SK-N-SH (cell line): ENCODE measurements around the gene RRP8. TPM values are rescaled to one million over a fixed set of nuclear protein-coding genes. Genes with fewer than 3 reads are reported as not detected.

Experiments used
- CTCF ChIA-PET: fragments of 300-600, 350-600 bp; formaldehyde crosslinking; extraction: SDS; loops from one replicate; lab custom pipeline; 2021; lab: Yijun Ruan, JAX
- POLR2A ChIA-PET: fragments of 350-600 bp; sonication (Branson Sonifier 250); formaldehyde crosslinking; extraction: SDS; loops from one replicate; lab custom pipeline; 2020; ENCODE audit warnings: antibody characterized with exemption, inconsistent platforms; lab: Yijun Ruan, JAX
- DNase-seq: peaks from one replicate; pipeline ENCODE4 v3.0.0; 2012
- H2AFZ ChIP-seq: fragments of 200-600 bp; sonication (generic); 2 replicates; pipeline ENCODE4 v1.8.1; 2016; ENCODE audit warnings: antibody characterized with exemption, mild to moderate bottlenecking, low read depth
- H3F3A ChIP-seq: fragments of 200-600 bp; sonication (generic); replicated peaks from 2 replicates; pipeline ENCODE3; 2016; ENCODE audit warnings: antibody characterized with exemption, mild to moderate bottlenecking; ENCODE audit not compliant: insufficient read depth
- H3K27ac ChIP-seq, 2 experiments: fragments of 200-500 bp in 1 of 2; fragments of 200-600 bp in 1 of 2; sonication (Bioruptor generic) in 1 of 2; sonication (generic), shearing (Covaris generic) in 1 of 2; 2 replicates each; pipeline versions ENCODE4 v1.5.1 to v1.6.1; 2014 to 2016; ENCODE audit warnings: low read depth in 2 of 2, inconsistent platforms in 1 of 2, low read length in 1 of 2, mild to moderate bottlenecking in 1 of 2, mixed read lengths in 1 of 2
- H3K27me3 ChIP-seq: fragments of 200-600 bp; sonication (generic), shearing (Covaris generic); 2 replicates; pipeline ENCODE4 v1.6.1; 2016; ENCODE audit warnings: mixed run types; ENCODE audit not compliant: insufficient read depth
- H3K36me3 ChIP-seq, 2 experiments: fragments of 200-500 bp in 1 of 2; fragments of 200-600 bp in 1 of 2; sonication (Bioruptor generic) in 1 of 2; sonication (generic) in 1 of 2; replicated peaks in 1 of 2; 2 replicates each; pipeline versions ENCODE3 to v1.5.1; 2014 to 2016; ENCODE audit warnings: low read length in 1 of 2, mild to moderate bottlenecking in 1 of 2; ENCODE audit not compliant: insufficient read depth in 2 of 2, control insufficient read depth in 1 of 2
- H3K4me1 ChIP-seq, 2 experiments: fragments of 200-500 bp in 1 of 2; fragments of 200-600 bp in 1 of 2; sonication (Bioruptor generic) in 1 of 2; sonication (generic), shearing (Covaris generic) in 1 of 2; 2 replicates each; pipeline versions ENCODE4 v1.5.1 to v1.6.1; 2014 to 2016; ENCODE audit warnings: low read depth in 1 of 2, low read length in 1 of 2, mixed run types in 1 of 2; ENCODE audit not compliant: insufficient read depth in 2 of 2, control insufficient read depth in 1 of 2
- H3K4me2 ChIP-seq: fragments of 200-600 bp; sonication (generic), shearing (Covaris generic); 2 replicates; pipeline ENCODE4 v1.6.1; 2017; ENCODE audit warnings: mixed run types
- H3K4me3 ChIP-seq, 2 experiments: fragments of 200-500 bp in 1 of 2; fragments of 200-600 bp in 1 of 2; sonication (Bioruptor generic) in 1 of 2; sonication (generic), shearing (Covaris generic) in 1 of 2; 2 replicates each; pipeline versions ENCODE4 v1.5.1 to v1.8.1; 2014 to 2016; ENCODE audit warnings: low read depth in 2 of 2, inconsistent platforms in 1 of 2, low read length in 1 of 2, mild to moderate bottlenecking in 1 of 2, mixed read lengths in 1 of 2, moderate library complexity in 1 of 2
- H3K79me2 ChIP-seq: fragments of 200-600 bp; sonication (generic); 2 replicates; pipeline ENCODE4 v1.8.1; 2017; ENCODE audit warnings: mild to moderate bottlenecking; ENCODE audit not compliant: insufficient read depth
- H3K9ac ChIP-seq: fragments of 200-600 bp; sonication (generic); 2 replicates; pipeline ENCODE4 v1.6.1; 2017; ENCODE audit warnings: mixed run types
- H3K9me2 ChIP-seq: fragments of 200-600 bp; sonication (generic); 2 replicates; pipeline ENCODE4 v1.6.1; 2017; ENCODE audit warnings: mixed run types
- H3K9me3 ChIP-seq: fragments of 200-600 bp; sonication (generic); 2 replicates; pipeline ENCODE4 v1.6.1; 2017; ENCODE audit warnings: mixed run types, mild to moderate bottlenecking, moderate library complexity
- H4K20me1 ChIP-seq: fragments of 200-600 bp; sonication (generic); 2 replicates; pipeline ENCODE4 v1.6.1; 2017; ENCODE audit warnings: mild to moderate bottlenecking, mixed run types; ENCODE audit not compliant: insufficient read depth
- CHD2 ChIP-seq: fragments of 150-350 bp; IDR thresholded peaks from 2 replicates; pipeline ENCODE4 v1.6.1; 2018; ENCODE audit warnings: low read length; ENCODE audit not compliant: partially characterized antibody
- EP300 ChIP-seq, 2 experiments: IDR thresholded peaks; 2 replicates each; pipeline versions ENCODE4 v1.4.0 to v1.6.1; 2012; ENCODE audit warnings: borderline replicate concordance in 1 of 2, low read depth in 1 of 2, low read length in 1 of 2
- FOXM1 ChIP-seq: IDR thresholded peaks from 2 replicates; pipeline ENCODE4 v1.4.0; 2012; ENCODE audit warnings: low read depth, mild to moderate bottlenecking
- RAD21 ChIP-seq: IDR thresholded peaks from 2 replicates; pipeline ENCODE4 v1.6.1; 2012; ENCODE audit warnings: mild to moderate bottlenecking, low read length
- RCOR1 ChIP-seq: fragments of 150-350 bp; IDR thresholded peaks from 2 replicates; pipeline ENCODE4 v1.6.1; 2017; ENCODE audit warnings: antibody characterized with exemption, low read length
- RFX5 ChIP-seq: IDR thresholded peaks from 2 replicates; pipeline ENCODE4 v1.6.1; 2012; ENCODE audit warnings: mild to moderate bottlenecking, improper control_type of control experiment, low read length
- SMC3 ChIP-seq: IDR thresholded peaks from 2 replicates; pipeline ENCODE4 v1.6.1; 2012; ENCODE audit warnings: low read depth, low read length, improper control_type of control experiment
- TAF1 ChIP-seq: IDR thresholded peaks from 2 replicates; pipeline ENCODE4 v1.6.1; 2012; ENCODE audit warnings: low read depth, mild to moderate bottlenecking, low read length, moderate library complexity, borderline replicate concordance
- YY1 ChIP-seq: IDR thresholded peaks from 2 replicates; pipeline ENCODE4 v1.4.0; 2012; ENCODE audit warnings: low read depth, mild to moderate bottlenecking
- WGBS: methylation state at CpG from one replicate; pipeline ENCODE4 v1.1.6; 2017; ENCODE audit warnings: low lambda C conversion rate; 5-methylcytosine and 5-hydroxymethylcytosine counted together
- polyA plus RNA-seq, 3 experiments: library from polyadenylated mRNA; depleted of rRNA; stranded (reverse); fragments of >200 nt; gene quantifications; 2 replicates each; pipeline ENCODE4 v1.2.3, GENCODE V29; 2012
- TF ChIP-seq, protein P1 (sequence below): fragments of 200-600 bp; sonication (generic); IDR thresholded peaks from 2 replicates; pipeline ENCODE4 v1.6.1; 2017; ENCODE audit warnings: antibody characterized with exemption, mild to moderate bottlenecking, moderate library complexity
- TF ChIP-seq, protein P2 (sequence below): IDR thresholded peaks from 2 replicates; pipeline ENCODE4 v1.4.0; 2012; ENCODE audit warnings: low read depth, borderline replicate concordance
- TF ChIP-seq, protein P3 (sequence below): IDR thresholded peaks from 2 replicates; pipeline ENCODE4; 2012

Gene RRP8
- polyA plus RNA-seq, 1 of the 3 experiments (the other 2 are of a cell fraction): 7.8 TPM

DNA sequence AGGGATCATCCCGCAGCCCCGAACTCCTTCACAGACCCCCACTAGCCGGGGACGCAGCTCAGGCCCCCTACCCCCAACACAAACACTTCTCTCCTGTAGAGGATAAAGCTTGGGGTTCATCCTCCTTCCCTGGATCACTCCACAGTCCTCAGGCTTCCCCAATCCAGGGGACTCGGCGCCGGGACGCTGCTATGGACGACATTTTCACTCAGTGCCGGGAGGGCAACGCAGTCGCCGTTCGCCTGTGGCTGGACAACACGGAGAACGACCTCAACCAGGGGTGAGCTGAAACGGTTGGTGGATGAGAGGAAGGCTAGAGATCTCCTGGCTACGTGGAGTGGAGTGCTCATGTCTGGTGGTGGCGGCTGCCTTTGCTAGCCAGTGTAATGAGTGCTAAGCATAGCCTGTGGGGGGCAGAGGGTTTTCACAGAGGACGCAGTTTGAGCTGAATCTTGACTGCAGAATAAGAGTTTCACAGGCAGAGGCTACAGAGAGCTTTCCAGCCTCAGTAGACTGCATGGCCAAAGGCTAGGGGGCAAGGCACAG is 738 bp upstream of the RRP8 start (continued):
- TF ChIP-seq, protein P1, sequence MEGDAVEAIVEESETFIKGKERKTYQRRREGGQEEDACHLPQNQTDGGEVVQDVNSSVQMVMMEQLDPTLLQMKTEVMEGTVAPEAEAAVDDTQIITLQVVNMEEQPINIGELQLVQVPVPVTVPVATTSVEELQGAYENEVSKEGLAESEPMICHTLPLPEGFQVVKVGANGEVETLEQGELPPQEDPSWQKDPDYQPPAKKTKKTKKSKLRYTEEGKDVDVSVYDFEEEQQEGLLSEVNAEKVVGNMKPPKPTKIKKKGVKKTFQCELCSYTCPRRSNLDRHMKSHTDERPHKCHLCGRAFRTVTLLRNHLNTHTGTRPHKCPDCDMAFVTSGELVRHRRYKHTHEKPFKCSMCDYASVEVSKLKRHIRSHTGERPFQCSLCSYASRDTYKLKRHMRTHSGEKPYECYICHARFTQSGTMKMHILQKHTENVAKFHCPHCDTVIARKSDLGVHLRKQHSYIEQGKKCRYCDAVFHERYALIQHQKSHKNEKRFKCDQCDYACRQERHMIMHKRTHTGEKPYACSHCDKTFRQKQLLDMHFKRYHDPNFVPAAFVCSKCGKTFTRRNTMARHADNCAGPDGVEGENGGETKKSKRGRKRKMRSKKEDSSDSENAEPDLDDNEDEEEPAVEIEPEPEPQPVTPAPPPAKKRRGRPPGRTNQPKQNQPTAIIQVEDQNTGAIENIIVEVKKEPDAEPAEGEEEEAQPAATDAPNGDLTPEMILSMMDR: peak; percentile 32; the same call in 1 of the 2 replicates

DNA sequence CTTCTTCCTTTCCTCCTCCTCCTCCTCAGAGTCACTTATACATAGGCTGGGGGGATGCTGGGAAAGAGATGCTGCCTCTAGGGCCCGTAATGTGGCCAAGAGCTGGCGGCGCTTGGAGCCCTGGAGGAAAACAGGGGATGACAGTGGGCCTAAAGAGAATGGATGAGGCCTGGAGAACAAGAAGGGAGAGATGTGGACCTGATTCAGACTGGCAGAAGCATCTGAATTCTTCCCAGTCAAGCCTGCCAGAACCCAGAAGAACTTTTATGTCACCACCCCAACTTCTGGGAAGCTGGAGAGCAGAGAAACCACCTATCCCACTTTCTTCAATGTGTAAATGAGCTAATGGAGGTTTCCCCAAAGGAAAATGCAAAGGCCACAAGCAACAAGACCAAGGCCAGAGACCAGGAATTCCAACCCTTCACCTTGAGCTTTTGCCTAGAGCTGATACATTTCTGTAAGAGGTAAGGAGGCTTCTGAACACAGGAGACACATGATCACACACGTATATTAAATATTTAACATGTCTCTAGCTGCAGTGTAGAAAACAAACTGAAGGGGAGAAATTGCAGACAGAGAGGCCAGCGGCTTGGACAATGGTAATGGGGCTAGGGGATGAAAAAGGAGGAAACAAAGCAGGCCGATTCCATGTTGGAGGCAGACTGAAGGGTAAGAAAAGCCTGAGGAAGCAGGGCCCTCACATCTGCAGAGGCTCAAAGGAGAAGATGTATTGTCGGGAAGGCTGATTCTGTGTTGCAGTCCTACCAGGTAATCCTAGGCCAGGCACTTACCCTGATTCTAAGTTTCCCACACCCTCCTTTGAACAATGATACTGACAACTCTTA is 1.1 kb downstream of the RRP8 start:
- Histone ChIP-seq H3K9ac (peak overlapping the region; percentile 92), H3K9me3 (no peaks in the 10 kb centered on the region), H3K27ac (peak overlapping the region; percentile 76 to 91; a peak in 3 of 4 replicates), H3K4me3 (peak overlapping the region; percentile 67 to 95), H2AFZ (peak overlapping the region; percentile 75; the same call in 1 of the 2 replicates), H3K4me1 (peaks cover 15 to 31% of the 10 kb centered on the region in 2 experiments), H3F3A (peaks cover 24% of the 10 kb centered on the region), H3K27me3 (no peaks in the 10 kb centered on the region), H3K36me3 (peaks cover 22 to 41% of the 10 kb centered on the region in 2 experiments), H3K9me2 (no peaks in the 10 kb centered on the region), H3K4me2 (peak overlapping the region; percentile 86), H4K20me1 (no peaks in the 10 kb centered on the region; the same call in 1 of the 2 replicates), H3K79me2 (peaks cover 90% of the 10 kb centered on the region)
- ChIA-PET CTCF (interaction anchor here (0.7 to 2.1 kb wide), 4 partner anchors 10 to 71 kb away, joined by 3 to 8 read pairs (median 5); partner anchors contain the start of gene TAF10), POLR2A (interaction anchor here (1.0 to 3.0 kb wide), 2 partner anchors 67 to 81 kb away, joined by 3 to 15 read pairs; partner anchors contain the start of gene MRPL17)
- TF ChIP-seq TAF1 (no peak), RAD21 (no peak)
- WGBS: 43% methylated on average over 7 of the region's 7 CpGs
- peak; percentile 16 for DNase-seq

DNA sequence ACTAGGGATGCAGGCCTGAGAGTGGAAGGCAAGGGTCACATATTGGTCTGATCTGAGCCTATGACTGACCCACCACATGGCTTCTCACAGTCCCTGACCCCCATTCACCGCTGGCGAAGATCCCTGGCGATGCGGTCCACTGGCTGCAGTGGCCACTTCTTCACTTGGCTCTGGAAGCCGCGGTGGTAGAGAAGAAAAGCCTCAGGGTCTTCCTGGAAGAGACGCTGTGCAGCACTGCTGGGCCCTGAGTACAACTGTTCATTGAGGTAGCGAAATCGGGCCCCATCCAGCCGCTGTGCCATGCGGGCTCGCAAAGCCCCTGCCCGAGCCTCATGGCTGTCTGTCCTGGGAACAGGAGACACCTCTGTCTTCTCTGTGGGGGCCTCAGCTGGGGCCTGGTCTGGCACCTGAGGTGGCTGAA is 2.4 kb downstream of the RRP8 start:
- no peak overlapping the region for H3K27ac ChIP-seq
- TF ChIP-seq EP300 (IDR thresholded peaks at IDR 0.05; ENCODE audit: borderline replicate concordance in 1 of 2, low read depth in 1 of 2, low read length in 1 of 2) (no peak), CHD2 (no peak), RCOR1 (no peak), SMC3 (no peak), YY1 (no peak), RFX5 (no peak), FOXM1 (no peak)
- TF ChIP-seq, protein P2, sequence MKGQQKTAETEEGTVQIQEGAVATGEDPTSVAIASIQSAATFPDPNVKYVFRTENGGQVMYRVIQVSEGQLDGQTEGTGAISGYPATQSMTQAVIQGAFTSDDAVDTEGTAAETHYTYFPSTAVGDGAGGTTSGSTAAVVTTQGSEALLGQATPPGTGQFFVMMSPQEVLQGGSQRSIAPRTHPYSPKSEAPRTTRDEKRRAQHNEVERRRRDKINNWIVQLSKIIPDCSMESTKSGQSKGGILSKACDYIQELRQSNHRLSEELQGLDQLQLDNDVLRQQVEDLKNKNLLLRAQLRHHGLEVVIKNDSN: no peak
- TF ChIP-seq, protein P3, sequence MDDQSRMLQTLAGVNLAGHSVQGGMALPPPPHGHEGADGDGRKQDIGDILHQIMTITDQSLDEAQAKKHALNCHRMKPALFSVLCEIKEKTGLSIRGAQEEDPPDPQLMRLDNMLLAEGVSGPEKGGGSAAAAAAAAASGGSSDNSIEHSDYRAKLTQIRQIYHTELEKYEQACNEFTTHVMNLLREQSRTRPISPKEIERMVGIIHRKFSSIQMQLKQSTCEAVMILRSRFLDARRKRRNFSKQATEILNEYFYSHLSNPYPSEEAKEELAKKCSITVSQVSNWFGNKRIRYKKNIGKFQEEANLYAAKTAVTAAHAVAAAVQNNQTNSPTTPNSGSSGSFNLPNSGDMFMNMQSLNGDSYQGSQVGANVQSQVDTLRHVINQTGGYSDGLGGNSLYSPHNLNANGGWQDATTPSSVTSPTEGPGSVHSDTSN: no peak
- TF ChIP-seq, all 33 proteins: peak for 0
- Histone ChIP-seq H3K9me3 (no peaks in the 10 kb centered on the region), H3K27me3 (no peaks in the 10 kb centered on the region), H2AFZ (no peak overlapping the region), H3K79me2 (peaks cover 80% of the 10 kb centered on the region), H3K4me3 (no peak overlapping the region), H3K4me2 (no peak overlapping the region), H3K9ac (no peak overlapping the region), H3K36me3 (peaks cover 22 to 53% of the 10 kb centered on the region in 2 experiments), H3F3A (peaks cover 13% of the 10 kb centered on the region), H3K4me1 (peaks cover 6 to 21% of the 10 kb centered on the region in 2 experiments; a peak in 2 of 4 replicates), H4K20me1 (no peaks in the 10 kb centered on the region), H3K9me2 (no peaks in the 10 kb centered on the region)
- 93% methylated on average over 12 of the region's 13 CpGs for WGBS
- ChIA-PET CTCF (no interaction called here), POLR2A (no interaction called here)
- no peak for DNase-seq
